Stimulated activated CD8-positive, alpha-beta memory T cell treated with anti-CD3 and anti-CD28 coated beads, Interleukin-4, amount 100 ng/mL, for 48 hours (primary cell): ENCODE results near the gene CALCOCO1.
"Not testable (repeated sequence)": the region's sequence is repeated elsewhere in the genome, so short reads cannot be mapped to it uniquely, and the experiment has no call there.

ENCODE experiments used
- DNase-seq: peaks from one replicate; pipeline ENCODE4 v3.0.0-alpha.2; 2020

The CALCOCO1 gene

GRCh38 chr12:53696285-53696654 lies 31.0 kb downstream of the CALCOCO1 start:
- DNase-seq = no peak

GRCh38 chr12:53695152-53696145 lies 31.8 kb downstream of the CALCOCO1 start:
- DNase-seq = peak; percentile 61

DNA sequence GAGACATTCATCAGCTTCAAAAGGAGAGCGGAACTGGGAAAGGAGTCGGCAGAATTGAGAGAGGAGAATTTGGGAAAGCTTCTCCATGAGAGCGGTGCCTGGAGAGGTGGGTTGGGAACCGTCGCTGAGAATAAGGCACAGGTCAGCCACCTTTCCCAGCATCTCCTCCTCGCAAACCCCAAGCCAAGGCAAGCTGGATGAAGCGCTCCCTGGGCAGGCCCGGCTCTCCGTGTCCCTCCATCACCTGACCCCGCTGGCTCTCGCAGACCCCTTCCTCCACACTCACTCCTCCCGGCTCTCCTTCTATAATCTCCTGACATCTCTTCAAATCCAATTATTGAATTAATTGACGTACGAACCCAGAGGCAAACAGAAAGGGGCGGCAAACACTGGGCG lies 32.5 kb downstream of the CALCOCO1 start:
- DNase-seq = no peak

- DNase-seq = no peak
Measured at GRCh38 chr12:53688134-53688533, 39.1 kb downstream of the CALCOCO1 start.

DNA sequence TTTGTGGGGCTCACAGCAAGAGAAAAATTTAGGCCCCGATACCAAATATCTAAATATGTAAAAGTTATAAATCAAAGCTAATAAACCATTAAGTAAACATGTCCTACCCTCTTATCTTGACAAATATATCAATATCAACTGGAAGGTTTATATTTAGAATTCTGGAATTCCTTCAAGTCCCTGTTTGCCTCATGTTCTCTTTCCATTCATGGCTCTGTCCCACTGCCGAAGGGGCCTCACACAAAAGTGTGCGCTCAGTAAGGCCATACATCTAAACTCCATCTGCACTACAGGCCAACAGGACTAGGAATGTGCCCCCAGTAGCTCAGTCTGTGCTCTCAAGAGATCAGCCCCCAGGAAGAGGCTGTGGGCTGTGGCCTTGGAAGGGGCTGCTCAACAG lies 40.8 kb downstream of the CALCOCO1 start:
- DNase-seq = no peak

DNA sequence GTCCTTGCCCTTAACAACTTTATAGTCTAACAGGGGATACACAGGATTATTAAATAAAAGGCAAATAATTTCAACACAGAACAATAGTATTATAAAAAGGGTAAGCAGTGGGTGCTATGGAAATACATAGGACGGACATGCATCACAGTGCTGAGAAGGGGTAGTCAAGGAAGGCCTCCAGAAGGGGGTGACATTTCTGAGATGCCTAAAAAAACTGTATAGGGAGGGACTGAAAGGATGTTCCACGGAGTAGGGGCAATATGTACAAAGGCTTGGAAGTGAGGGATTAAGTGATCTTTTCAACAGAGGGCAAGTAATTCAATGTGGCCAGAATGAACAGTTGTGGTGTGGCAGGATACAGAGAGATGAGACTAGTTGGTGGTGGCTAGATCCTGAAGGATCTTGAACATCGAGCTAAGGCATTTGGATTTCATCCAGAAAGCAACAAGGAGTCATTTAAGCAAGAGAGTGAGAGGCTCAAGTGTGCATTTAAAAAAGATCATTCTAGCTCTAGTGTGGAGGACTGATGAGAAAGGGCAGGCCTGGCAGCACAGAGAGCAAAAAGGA lies 42.5 kb downstream of the CALCOCO1 start:
- DNase-seq = no peak

DNA sequence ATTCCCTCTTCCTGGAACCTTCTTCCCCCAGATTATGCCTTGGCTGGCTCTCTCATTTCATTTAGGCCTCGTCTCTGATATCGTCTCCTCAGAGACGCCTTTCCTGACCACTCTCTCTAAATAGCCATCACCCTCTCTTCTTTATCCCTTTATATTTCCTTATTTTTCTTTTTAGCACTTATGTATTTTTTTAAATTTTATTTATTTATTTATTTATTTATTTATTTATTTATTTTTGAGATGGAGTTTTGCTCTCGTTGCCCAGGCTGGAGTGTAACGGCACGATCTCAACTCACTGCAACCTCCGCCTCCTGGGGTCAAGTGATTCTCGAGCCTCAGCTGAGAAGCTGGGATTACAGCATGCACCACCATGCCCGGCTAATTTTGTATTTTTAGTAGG lies 43.3 kb downstream of the CALCOCO1 start:
- DNase-seq = no peak

DNA sequence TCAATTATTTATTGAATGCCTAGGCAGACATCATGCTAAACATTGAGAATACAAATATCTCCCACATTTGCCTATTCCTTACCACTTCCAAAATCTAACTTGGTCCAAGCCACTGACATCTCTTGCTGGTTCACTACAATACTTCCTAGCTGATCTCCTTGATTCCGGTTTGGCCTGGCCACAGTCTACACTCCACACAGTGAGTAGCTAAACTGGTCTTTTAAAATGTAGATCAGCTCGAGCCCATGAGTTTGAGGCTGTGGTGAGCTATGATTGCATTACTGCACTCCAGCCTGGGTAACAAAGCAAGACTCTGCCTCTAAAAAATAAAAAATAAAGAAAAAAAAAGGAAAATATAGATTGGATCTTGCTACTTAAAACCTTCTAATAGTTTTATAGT lies 43.8 kb downstream of the CALCOCO1 start:
- DNase-seq = no peak

DNA sequence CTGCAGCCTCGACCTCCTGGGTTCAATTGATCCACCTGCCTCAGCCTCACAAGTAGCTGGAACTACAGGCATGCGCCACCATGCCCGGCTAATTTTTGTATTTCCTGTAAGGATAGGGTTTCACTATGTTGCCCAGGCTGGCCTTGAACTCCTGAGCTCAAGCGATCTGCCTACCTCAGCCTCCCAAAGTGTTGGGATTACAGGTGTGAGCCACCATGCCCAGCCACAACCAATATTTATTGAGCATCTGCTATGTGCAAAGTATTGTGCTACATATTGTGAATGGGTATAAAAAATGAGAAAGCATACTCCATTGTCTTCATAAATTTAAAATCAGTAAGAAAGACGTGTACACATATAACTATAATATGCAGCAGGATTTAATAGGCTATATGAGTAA lies 47.2 kb downstream of the CALCOCO1 start:
- DNase-seq = not testable (repeated sequence)

DNA sequence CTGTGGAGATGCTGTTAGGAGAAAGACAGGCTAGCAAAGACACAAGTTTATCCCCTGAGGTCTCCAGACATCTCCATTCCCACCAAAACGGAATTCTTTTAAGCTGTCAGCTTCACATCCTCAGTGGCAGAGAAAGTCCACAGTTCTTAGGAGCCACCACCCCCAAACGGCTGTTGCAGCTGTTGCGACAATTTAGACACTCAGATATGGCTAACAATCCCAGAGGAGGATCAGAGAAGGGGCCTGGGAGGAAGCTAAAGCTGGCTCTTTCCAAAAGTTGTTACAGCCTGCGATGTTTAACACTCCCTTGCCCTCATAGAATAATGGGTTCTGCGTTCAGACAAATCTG lies 49.5 kb downstream of the CALCOCO1 start:
- DNase-seq = no peak

DNA sequence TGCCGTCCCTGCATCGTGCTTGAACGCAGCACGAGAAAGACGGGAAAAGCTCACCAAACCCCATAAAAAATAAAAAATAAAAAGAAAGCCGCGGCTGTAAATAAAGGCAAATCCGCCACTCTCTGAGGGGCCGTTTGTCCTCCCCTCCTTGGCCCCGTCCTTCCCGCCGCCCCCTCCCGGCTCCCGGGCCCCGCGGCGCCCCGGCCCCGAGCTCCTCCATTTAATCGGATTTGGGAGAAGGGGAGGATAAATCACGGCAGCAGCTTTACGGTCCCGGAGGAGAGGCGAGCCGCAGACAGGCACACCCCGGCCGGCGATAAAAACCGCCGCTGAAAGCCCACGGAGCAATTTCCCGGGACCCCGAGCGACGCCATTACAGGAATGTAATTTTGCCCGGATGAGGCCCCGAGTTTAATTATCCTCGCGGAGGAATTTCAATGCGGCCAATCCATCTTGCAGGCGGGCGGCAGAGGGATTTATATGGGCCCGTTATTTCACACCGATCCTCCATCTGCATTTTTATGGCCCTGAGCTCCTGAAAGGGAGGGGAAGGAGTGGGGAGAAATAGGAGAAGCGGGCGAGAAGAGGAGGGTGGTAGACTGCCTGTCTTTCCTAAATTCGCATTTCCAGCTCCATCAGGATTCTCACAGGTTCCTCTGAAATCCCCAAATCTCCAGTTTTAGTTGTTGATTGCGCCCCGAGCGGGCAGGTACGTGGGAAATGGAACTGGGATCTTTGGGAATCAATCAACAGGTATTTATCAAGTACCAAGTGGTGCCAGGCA lies 50.0 kb downstream of the CALCOCO1 start:
- DNase-seq = no peak

DNA sequence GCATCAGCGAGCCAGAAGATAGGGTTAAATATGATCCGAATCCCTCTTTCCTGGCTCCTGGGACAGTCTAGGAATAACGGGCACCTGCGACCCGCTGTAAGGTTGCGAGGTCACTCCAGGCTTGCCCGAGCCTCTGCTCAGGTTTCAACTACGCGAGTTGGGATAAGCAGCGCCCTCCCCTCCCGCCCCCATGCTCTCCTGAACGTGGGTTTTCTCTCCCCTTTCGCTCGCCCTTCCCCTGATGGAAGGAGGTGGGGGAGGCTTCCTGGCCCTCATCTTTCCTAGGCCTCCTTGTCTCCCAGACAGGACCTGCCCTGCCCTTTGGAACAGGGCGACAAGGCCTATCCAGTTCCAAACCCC lies 50.6 kb downstream of the CALCOCO1 start:
- peak; percentile 39 for DNase-seq

GRCh38 chr12:53675701-53676607 lies 51.3 kb downstream of the CALCOCO1 start, which contains the start of gene ATP5MC2:
TSS of gene ATP5MC2 (minus strand) at chr12:53676083. CDS start at chr12:53672614, 3,469 bp downstream.
- peak; percentile 97 for DNase-seq

DNA sequence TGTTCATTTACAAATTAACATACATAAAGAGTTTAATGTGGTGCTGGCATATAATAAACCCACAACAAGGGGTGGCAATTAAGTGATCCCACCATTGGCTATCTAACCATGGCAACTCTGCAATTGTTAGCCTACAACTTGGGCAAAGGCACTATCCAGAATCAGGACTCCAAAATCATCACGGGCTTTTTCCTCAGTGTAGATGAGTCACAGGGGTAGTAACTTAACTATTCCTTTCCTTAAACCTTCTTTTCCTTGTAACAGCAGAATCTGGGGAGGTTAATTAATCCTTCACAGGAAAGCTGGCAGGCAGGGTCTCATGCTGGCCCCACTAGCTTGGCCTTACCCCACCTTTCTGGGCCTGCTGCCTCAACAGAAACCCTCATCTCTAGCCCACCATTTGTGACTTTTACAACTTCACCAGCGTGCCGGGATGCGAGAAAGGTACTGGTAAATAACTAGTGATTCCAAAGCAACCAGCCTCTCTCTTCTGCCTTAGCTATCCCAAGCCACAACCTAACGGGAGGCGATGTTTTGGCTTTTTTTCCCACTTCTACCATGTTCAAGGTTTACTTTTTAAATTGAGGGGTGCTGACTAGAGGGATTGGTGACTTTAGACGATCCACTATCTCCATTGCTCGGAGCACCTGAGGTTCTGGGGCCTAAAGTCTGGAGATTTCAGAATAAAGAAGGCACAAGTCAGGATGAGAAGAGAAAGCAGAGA lies 52.1 kb downstream of the CALCOCO1 start:
- no peak for DNase-seq

DNA sequence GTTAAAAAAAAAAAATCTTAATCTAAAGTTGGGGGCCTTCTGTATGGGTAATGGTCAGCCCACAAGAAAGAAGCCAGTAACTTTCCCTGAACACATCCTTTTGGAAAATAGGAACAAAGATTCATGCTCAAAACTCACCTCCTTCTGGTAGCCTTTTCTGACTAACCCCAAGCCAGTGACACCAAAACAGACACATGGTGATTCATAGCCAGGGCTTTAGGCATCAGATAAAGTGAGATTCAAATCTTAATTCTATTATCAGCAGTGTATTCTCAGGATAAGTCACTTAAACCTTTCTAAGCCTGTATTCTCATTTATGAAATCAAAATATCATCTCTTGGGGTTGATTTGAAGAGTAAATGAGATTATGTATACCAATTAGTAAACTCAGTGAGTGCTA lies 56.3 kb downstream of the CALCOCO1 start:
- no peak for DNase-seq

DNA sequence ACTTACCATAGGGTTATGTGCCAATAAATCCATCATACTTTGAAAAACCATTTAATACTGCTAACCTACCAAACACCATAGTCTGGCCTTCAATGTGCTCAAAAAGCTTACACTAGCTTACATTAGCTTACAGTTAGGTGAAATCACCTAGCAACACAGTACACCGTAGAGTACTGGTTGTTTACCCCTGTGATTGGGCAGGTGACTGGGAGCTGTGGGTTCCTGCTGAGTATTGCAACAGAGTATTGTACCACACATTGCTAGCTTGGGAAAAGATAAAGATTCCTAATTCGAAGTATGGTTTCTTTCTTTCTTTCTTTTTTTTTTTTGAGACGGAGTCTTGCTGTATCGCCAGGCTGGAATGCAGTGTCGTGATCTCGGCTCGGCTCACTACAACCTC lies 56.9 kb downstream of the CALCOCO1 start:
- DNase-seq = no peak

- no peak for DNase-seq
Measured at GRCh38 chr12:53667080-53667479, 60.2 kb downstream of the CALCOCO1 start.

- no peak for DNase-seq
Measured at GRCh38 chr12:53664936-53665335, 62.3 kb downstream of the CALCOCO1 start.

DNA sequence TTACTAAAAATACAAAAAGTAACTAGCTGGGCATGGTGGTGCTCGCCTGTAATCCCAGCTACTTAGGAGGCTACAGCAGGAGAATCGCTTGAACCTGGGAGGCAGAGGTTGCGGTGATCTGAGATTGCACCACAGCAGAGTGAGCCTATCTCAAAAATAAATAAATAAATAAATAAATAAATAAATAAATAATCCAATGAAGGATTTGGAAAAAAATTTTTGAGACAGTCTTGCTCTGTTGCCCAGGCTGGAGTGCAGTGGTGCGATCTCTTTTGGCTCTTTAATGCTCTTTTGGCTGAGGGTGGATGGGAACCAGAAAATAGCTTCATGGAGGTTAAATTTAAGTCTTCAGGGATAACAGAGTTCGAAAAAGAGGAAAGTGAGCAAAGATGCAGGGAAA lies 63.1 kb downstream of the CALCOCO1 start:
- no peak for DNase-seq

DNA sequence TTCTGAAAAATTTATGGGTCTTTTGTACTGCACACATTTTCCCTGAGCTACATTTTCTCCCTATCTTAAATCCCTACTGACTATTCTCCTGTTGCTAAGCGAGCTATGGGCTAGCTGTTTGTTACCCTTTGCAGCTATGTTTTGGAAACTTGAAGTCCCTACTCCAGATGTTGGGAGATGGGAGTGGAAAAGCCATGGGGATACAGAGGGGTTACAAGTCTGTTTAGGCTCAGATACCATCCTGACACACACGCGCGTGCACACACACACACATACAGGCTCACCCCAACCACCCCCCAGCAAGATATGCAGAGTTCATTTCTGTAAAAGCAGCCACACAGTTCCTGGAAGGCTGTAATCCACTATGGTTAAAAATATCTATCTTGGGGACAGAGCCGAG lies 67.2 kb downstream of the CALCOCO1 start:
- DNase-seq = no peak

DNA sequence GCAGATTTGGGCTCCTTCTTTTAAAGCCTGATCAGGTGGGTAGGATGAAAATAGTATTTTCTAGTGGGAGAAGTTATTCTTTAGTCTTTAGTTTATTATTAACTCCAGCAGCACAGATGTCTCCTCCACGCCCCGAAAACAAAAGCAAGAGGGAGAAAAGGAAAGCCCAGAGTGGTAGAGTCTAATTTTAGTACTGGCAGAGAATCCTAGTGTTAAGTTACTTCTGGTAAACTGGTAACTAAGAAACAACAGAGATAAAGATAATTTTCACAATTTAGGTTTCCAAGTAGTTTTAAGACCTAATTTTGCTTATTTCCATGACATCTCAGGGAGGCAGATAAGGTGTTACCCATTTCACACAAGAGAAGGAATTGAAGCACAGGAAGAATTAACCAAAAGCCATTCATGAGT lies 67.7 kb downstream of the CALCOCO1 start:
- no peak for DNase-seq

DNA sequence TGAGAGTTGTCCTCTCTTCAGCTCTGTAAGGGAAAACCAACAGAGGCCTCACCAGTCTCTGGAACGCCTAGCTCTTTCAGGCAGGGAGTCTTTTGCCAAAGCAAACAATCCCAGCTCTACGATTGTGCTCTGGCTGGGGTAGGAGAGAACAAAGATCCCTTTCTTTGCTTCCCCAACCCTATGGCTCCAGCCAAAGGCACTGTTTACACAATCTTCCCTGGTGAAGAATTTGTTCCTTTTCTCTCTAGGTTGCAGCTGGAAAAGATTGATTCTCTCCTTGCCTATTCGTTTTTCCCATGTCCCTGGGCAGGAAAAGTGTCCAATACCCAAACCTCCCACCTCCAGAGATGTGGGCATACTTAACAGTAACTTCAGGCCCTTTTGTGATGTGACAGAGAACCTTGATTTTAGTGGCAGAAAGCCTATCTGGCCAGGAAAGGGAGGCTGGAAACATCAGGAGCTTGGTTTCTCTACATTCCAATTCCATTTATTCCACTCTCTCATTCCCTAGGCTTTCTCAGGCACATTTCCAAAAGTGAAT lies 68.2 kb downstream of the CALCOCO1 start:
- DNase-seq = no peak
